Measurements from ENCODE around the gene FBXO3.

- TF ChIP-seq EZH2phosphoT487 (IDR thresholded peaks at IDR 0.05; ENCODE audit: insufficient read depth, low read depth) = no peak
- TF ChIP-seq EZH2 (IDR thresholded peaks at IDR 0.05; ENCODE audit: insufficient read depth, poor library complexity, severe bottlenecking) = no peak
Measured at GRCh38 chr11:33737362-33737821, 36.9 kb downstream of the FBXO3 start.
